ENCODE data around the gene GH1. TPM values are rescaled to one million over a fixed set of nuclear protein-coding genes. Genes with fewer than 3 reads are reported as not detected.
A peak's percentile ranks its signal among the peaks of the same experiment; 100 is the strongest.
"Not testable (repeated sequence)": the region's sequence is repeated elsewhere in the genome, so short reads cannot be mapped to it uniquely, and the experiment has no call there.

Gene GH1
- total RNA-seq, 1 donor from 2014 or later, result not detected

DNA sequence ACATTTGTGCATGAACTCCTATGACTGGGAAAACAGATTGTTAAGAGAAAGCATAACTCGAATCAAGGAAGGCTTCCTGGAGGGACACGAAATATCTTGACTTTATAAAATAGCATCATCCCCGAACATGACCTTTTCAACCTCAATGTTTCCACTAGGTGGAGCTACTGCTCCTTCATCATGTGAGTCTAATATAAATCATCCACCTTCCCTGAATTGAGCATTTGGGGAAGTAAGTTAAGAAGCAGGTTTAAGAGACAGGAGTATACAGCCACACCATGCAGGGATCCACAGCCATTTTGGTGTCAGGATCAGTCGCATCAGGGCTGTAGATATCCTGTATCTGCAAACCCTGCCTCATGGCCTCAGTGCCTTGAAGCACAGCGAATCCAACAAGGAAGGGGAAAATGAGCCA, 14.8 kb downstream of the GH1 start:
- peaks cover 29% of the 10 kb centered on the region for H3K27me3 Mint-ChIP-seq
- H3K9me3 Mint-ChIP-seq (ENCODE audit: low read depth); DNase-seq (ENCODE audit: low spot score, unreplicated experiment); H3K4me1 Mint-ChIP-seq (ENCODE audit: low read depth); H3K27ac Mint-ChIP-seq; H3K4me3 Mint-ChIP-seq (ENCODE audit: low read depth); H3K36me3 Mint-ChIP-seq (ENCODE audit: insufficient read depth): not testable (repeated sequence)
- TF ChIP-seq, protein P1, sequence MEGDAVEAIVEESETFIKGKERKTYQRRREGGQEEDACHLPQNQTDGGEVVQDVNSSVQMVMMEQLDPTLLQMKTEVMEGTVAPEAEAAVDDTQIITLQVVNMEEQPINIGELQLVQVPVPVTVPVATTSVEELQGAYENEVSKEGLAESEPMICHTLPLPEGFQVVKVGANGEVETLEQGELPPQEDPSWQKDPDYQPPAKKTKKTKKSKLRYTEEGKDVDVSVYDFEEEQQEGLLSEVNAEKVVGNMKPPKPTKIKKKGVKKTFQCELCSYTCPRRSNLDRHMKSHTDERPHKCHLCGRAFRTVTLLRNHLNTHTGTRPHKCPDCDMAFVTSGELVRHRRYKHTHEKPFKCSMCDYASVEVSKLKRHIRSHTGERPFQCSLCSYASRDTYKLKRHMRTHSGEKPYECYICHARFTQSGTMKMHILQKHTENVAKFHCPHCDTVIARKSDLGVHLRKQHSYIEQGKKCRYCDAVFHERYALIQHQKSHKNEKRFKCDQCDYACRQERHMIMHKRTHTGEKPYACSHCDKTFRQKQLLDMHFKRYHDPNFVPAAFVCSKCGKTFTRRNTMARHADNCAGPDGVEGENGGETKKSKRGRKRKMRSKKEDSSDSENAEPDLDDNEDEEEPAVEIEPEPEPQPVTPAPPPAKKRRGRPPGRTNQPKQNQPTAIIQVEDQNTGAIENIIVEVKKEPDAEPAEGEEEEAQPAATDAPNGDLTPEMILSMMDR (IDR thresholded peaks at IDR 0.05; ENCODE audit: unreplicated experiment), result peak; percentile 61

DNA sequence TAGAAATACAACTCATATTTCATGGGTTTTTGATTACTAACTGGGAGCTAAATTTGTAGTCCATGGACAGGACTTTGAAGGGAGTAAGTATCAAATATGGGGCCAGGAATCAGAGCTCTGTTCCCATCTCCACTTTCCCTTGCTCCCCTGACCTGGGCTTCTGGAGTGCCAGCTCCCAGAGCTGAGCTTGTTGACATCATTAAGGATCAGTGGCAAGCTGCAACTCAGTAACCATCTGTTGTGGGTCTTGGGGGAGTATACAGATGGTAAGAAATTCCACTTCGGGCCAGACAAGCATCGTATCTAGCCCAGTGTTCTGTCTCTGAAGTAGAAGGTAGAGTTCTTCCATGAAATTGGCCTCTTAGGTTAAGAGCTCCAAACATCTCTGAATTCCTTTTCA, 16.7 kb downstream of the GH1 start:
- H3K4me3 Mint-ChIP-seq (ENCODE audit: low read depth); DNase-seq (ENCODE audit: low spot score, unreplicated experiment); H3K9me3 Mint-ChIP-seq (ENCODE audit: low read depth); H3K36me3 Mint-ChIP-seq (ENCODE audit: insufficient read depth); H3K27ac Mint-ChIP-seq; H3K4me1 Mint-ChIP-seq (ENCODE audit: low read depth): not testable (repeated sequence)
- peaks cover 15% of the 10 kb centered on the region for H3K27me3 Mint-ChIP-seq

GRCh38 chr17:63898899-63899798, 19.5 kb downstream of the GH1 start:
- H3K36me3 Mint-ChIP-seq (ENCODE audit: insufficient read depth); DNase-seq (ENCODE audit: low spot score, unreplicated experiment); H3K4me3 Mint-ChIP-seq (ENCODE audit: low read depth); H3K27ac Mint-ChIP-seq; H3K4me1 Mint-ChIP-seq (ENCODE audit: low read depth); H3K9me3 Mint-ChIP-seq (ENCODE audit: low read depth): not testable (repeated sequence)
- peaks cover 14% of the 10 kb centered on the region for H3K27me3 Mint-ChIP-seq

- not testable (repeated sequence) for H3K4me1 Mint-ChIP-seq (ENCODE audit: low read depth); H3K27ac Mint-ChIP-seq; H3K4me3 Mint-ChIP-seq (ENCODE audit: low read depth); DNase-seq (ENCODE audit: low spot score, unreplicated experiment); H3K36me3 Mint-ChIP-seq (ENCODE audit: insufficient read depth); H3K9me3 Mint-ChIP-seq (ENCODE audit: low read depth)
- peaks cover 16% of the 10 kb centered on the region for H3K27me3 Mint-ChIP-seq
Measured at GRCh38 chr17:63896524-63897354, 21.9 kb downstream of the GH1 start, which contains the start of gene CSH1. CSH1 (minus strand) TSS chr17:63896574; CDS start chr17:63896511, 63 bp downstream.

DNA sequence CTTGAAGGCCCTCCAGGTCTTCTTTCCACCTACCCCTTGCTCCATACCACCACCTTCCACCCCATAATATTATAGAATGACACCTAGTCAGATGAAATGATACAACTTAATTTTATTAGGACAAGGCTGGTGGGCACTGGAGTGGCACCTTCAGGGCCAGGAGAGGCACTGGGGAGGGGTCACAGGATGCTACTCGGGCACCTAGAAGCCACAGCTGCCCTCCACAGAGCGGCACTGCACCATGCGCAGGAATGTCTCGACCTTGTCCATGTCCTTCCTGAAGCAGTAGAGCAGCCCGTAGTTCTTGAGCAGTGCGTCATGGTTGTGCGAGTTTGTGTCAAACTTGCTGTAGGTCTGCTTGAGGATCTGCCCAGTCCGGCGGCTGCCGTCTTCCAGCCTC, 23.8 kb downstream of the GH1 start:
- not testable (repeated sequence) for DNase-seq (ENCODE audit: low spot score, unreplicated experiment)

DNA sequence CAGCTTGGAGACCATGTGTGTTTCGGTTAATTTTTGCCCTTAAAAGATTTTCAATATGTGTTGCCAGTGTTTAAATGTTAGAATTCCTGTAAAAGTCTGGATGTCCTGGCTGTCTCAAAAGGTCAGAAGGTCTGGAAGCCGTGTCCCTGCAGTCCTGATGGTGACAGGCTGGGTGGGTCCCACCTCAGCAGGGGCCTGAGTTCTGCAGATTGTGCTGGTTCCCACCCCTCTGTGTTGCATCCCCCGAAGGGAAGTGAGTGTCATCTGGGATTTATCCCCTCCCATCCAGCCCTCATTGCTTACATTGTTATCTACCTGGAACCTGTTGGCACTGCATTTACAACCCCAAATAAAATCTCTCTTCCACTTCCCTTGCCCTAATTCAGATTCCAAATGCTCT, 24.6 kb downstream of the GH1 start:
- DNase-seq (ENCODE audit: low spot score, unreplicated experiment); H3K9me3 Mint-ChIP-seq (ENCODE audit: low read depth); H3K4me1 Mint-ChIP-seq (ENCODE audit: low read depth); H3K27ac Mint-ChIP-seq; H3K36me3 Mint-ChIP-seq (ENCODE audit: insufficient read depth); H3K4me3 Mint-ChIP-seq (ENCODE audit: low read depth): not testable (repeated sequence)
- H3K27me3 Mint-ChIP-seq, result peaks cover 10% of the 10 kb centered on the region

More for the DNA sequence above, 23.8 kb downstream of the GH1 start:
- not testable (repeated sequence) for H3K27me3 Mint-ChIP-seq; H3K4me1 Mint-ChIP-seq (ENCODE audit: low read depth); H3K9me3 Mint-ChIP-seq (ENCODE audit: low read depth); H3K36me3 Mint-ChIP-seq (ENCODE audit: insufficient read depth); H3K27ac Mint-ChIP-seq; H3K4me3 Mint-ChIP-seq (ENCODE audit: low read depth)

GRCh38 chr17:63892316-63893037, 26.2 kb downstream of the GH1 start:
- not testable (repeated sequence) for DNase-seq (ENCODE audit: low spot score, unreplicated experiment); H3K4me1 Mint-ChIP-seq (ENCODE audit: low read depth)
- peaks cover 15% of the 10 kb centered on the region for H3K27me3 Mint-ChIP-seq

More at GRCh38 chr17:63892316-63893037, 26.2 kb downstream of the GH1 start:
- H3K36me3 Mint-ChIP-seq (ENCODE audit: insufficient read depth); H3K4me3 Mint-ChIP-seq (ENCODE audit: low read depth); H3K9me3 Mint-ChIP-seq (ENCODE audit: low read depth); H3K27ac Mint-ChIP-seq: not testable (repeated sequence)
- TF ChIP-seq, protein P1 (IDR thresholded peaks at IDR 0.05; ENCODE audit: unreplicated experiment), result peak; percentile 50
